Stomach smooth muscle (tissue), 2 donors: ENCODE results near the gene SSR4.

Source experiments
- H3K27ac ChIP-seq: one replicate; pipeline ENCODE4 v1.7.0; 2013; ENCODE audit warnings: mild to moderate bottlenecking, low read length, inconsistent platforms
- H3K27me3 ChIP-seq, 2 donors: one replicate each; pipeline ENCODE4 v1.7.0; 2013; ENCODE audit warnings: low read length in 2 of 2; ENCODE audit not compliant: insufficient read depth in 2 of 2, control insufficient read depth in 1 of 2
- H3K36me3 ChIP-seq, 2 donors: one replicate each; pipeline ENCODE4 v1.7.0; 2013; ENCODE audit warnings: low read length in 2 of 2; ENCODE audit not compliant: control insufficient read depth in 2 of 2, insufficient read depth in 2 of 2
- H3K4me1 ChIP-seq: one replicate; pipeline ENCODE4 v1.7.0; 2013; ENCODE audit warnings: low read length; ENCODE audit not compliant: control insufficient read depth, insufficient read depth
- H3K4me3 ChIP-seq, 2 donors: one replicate each; pipeline ENCODE4 v1.7.0; 2013; ENCODE audit warnings: low read length in 2 of 2
- H3K9ac ChIP-seq, 2 donors: one replicate each; pipeline ENCODE4 v1.7.0; 2013; ENCODE audit warnings: low read length in 2 of 2, mild to moderate bottlenecking in 1 of 2
- H3K9me3 ChIP-seq, 2 donors: one replicate each; pipeline ENCODE4 v1.7.0; 2013; ENCODE audit warnings: low read length in 2 of 2; ENCODE audit not compliant: control insufficient read depth in 2 of 2
- donor health status: healthy.
- donor health status: Pancreatic carcinoma.

The SSR4 gene

DNA sequence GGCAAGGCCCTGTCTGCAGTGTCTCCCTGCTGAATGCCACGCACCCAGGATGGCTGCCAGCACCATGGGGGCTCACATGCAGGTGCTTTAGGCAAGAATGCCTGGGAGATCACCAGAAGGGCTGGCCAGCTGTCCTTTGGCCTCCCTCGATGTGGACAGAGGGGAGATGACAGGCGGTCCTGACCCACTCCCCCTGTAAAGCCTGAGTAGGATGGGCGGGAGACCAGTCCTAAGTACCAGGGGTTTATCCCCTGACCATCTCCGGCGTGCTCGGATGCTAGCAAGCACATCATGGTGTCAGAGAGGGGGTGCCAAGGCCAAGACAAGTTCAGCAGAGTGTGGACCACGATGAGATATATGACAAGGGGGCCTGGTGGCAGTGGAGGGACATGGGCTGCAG lies 30.6 kb downstream of the SSR4 start:
- no peaks in the 10 kb centered on the region for H3K36me3 ChIP-seq
- peaks cover 8% of the 10 kb centered on the region for H3K4me1 ChIP-seq
- no peaks in the 10 kb centered on the region for H3K9me3 ChIP-seq
- no peak overlapping the region for H3K4me3 ChIP-seq
- no peak overlapping the region for H3K27ac ChIP-seq
- H3K27me3 ChIP-seq, result peaks cover 0 to 16% of the 10 kb centered on the region in 2 donors
- no peak overlapping the region for H3K9ac ChIP-seq

DNA sequence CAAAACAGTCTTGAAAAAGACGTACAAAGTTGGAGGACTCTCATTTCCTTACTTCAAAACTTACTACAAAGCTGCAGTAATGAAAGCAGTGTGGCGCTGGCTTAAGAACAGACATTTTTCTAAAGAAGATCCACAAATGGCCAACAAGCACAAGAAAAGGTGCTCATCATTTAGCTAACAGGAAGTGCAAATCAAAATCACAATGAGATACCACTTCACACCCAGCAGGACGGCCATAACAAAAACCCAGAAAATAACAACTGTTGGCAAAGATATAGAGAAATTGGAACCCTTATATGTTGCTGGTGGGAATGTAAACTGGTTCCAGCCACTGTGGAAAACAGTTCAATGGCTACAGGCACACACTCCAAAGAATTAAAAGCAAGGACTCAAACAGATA lies 32.5 kb downstream of the SSR4 start:
- no peak overlapping the region for H3K9ac ChIP-seq
- H3K27ac ChIP-seq, result no peak overlapping the region
- no peaks in the 10 kb centered on the region for H3K36me3 ChIP-seq
- no peaks in the 10 kb centered on the region for H3K9me3 ChIP-seq
- H3K4me3 ChIP-seq, result no peak overlapping the region
- peaks cover 0 to 19% of the 10 kb centered on the region in 2 donors for H3K27me3 ChIP-seq
- peaks cover 9% of the 10 kb centered on the region for H3K4me1 ChIP-seq

- Histone ChIP-seq H3K4me3 (peak overlapping the region in 1 of 2 donors; percentile 68), H3K36me3 (no peaks in the 10 kb centered on the region), H3K9me3 (no peaks in the 10 kb centered on the region), H3K27me3 (peaks cover 0 to 22% of the 10 kb centered on the region in 2 donors), H3K4me1 (peaks cover 9% of the 10 kb centered on the region), H3K9ac (no peak overlapping the region), H3K27ac (peak overlapping the region; percentile 41)
These were observed 33.4 kb downstream of the SSR4 start for GRCh38 chrX:153827903-153828302.

GRCh38 chrX:153828308-153828707 lies 33.8 kb downstream of the SSR4 start:
- peaks cover 0 to 22% of the 10 kb centered on the region in 2 donors for H3K27me3 ChIP-seq
- peak overlapping the region; percentile 41 for H3K27ac ChIP-seq
- H3K4me1 ChIP-seq, result peaks cover 9% of the 10 kb centered on the region
- H3K9ac ChIP-seq, result peak overlapping the region; percentile 36 to 38
- H3K4me3 ChIP-seq, result peak overlapping the region; percentile 49 to 68
- no peaks in the 10 kb centered on the region for H3K36me3 ChIP-seq
- no peaks in the 10 kb centered on the region for H3K9me3 ChIP-seq

DNA sequence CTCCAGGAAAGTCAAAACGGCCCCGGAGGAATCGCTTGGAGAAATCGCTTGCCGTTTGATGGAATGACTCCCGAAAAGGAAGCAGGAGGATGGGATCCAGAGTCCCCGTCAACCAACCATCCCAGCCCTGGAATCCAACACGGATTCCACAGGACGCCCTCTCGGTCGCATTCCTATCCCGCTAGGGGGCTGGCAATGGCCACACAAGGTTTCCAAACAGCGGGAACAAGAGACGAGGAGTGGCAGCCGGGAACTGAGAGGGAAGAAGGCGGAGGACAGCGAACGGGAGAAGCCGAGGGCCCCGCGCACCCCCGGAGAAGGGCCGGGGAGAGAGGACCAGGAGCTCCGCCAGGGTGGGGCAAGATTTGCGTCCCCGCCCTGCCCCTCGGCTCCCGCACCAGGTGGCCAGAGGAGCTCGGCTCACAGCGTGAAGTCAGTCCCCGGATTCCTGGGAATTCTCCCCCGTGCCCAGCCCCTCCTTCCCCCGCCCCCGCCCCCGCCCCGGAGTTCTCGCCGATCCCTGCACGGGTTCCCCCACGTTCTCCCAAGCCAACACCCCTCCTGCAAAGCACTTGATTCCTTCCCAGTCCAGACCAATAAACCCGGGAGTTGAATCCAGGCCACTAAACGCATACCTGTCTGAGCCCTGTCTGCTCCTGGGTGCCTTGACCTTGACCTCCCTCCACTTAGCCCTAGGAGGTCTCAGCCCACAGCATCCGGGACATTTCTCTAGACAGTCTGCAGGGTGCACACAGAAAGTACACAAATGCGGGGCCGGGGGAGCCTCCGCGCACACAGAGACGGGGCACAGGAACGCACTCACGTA lies 34.5 kb downstream of the SSR4 start:
- peak overlapping the region; percentile 41 for H3K27ac ChIP-seq
- peaks cover 0 to 18% of the 10 kb centered on the region in 2 donors for H3K27me3 ChIP-seq
- H3K9me3 ChIP-seq, result no peaks in the 10 kb centered on the region
- no peaks in the 10 kb centered on the region for H3K36me3 ChIP-seq
- peaks cover 9% of the 10 kb centered on the region for H3K4me1 ChIP-seq
- H3K9ac ChIP-seq, result peak overlapping the region; percentile 36 to 38
- peak overlapping the region; percentile 57 to 68 for H3K4me3 ChIP-seq

GRCh38 chrX:153829549-153829798 lies 35.0 kb downstream of the SSR4 start:
- Histone ChIP-seq H3K4me1 (peaks cover 9% of the 10 kb centered on the region), H3K36me3 (no peaks in the 10 kb centered on the region), H3K9ac (peak overlapping the region in 1 of 2 donors; percentile 33), H3K27ac (no peak overlapping the region), H3K27me3 (peaks cover 0 to 17% of the 10 kb centered on the region in 2 donors), H3K9me3 (no peaks in the 10 kb centered on the region), H3K4me3 (peak overlapping the region; percentile 57 to 68)

DNA sequence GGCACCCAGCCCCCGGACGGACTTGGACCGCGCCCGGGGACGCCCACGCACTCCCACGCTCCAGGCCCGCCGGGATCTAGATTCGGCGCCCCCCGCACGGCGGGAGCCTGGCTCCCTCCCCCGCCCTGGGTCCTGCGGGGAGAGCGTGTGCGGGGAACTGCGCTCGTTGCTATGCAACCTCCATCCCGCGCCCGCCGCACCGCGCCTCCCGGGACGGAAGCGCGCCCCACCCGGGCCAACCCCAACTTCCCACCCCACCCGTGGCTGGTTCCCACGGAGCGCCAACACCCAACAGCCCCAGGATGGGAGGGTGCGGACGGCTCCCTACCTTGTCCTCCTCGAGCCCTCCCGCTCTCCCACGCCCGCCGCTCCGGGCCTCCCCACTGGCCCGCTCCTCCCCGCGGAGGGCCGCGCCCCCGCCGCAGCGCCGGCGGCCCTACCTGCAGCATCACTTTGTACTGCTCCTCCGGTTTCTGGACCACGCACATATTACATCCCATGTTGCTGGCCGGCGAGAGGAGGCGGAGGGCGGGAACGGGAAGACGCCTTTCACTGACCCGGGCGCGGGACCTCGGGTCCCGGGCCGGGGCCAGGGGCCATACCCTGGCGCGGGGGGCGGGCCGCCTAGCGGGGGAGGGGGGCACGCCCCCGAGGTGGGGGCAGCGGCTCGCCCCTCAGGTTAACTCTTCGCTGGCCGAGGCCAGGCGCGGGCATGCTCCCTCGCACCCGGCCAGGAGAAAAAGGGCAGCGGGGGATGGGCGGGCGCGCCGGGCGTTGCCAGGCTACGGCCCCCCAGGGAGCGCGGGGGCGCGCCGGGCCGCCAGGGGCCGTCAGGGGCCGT lies 35.6 kb downstream of the SSR4 start, which contains the start of gene PDZD4:
Gene PDZD4, minus strand, starts transcription at position 746 of the 841 bp plus-strand sequence. Its CDS starts 246 bp downstream, at position 500.
- H3K27ac ChIP-seq, result no peak within 1 kb of the TSS
- peaks cover 9% of the 10 kb centered on the region for H3K4me1 ChIP-seq
- peak within 1 kb of the TSS; percentile 57 to 68 for H3K4me3 ChIP-seq
- H3K9ac ChIP-seq, result peak within 1 kb of the TSS in 1 of 2 donors; percentile 33
- H3K36me3 ChIP-seq, result no peaks in the 10 kb centered on the region
- peaks cover 0 to 17% of the 10 kb centered on the region in 2 donors for H3K27me3 ChIP-seq
- no peaks in the 10 kb centered on the region for H3K9me3 ChIP-seq

DNA sequence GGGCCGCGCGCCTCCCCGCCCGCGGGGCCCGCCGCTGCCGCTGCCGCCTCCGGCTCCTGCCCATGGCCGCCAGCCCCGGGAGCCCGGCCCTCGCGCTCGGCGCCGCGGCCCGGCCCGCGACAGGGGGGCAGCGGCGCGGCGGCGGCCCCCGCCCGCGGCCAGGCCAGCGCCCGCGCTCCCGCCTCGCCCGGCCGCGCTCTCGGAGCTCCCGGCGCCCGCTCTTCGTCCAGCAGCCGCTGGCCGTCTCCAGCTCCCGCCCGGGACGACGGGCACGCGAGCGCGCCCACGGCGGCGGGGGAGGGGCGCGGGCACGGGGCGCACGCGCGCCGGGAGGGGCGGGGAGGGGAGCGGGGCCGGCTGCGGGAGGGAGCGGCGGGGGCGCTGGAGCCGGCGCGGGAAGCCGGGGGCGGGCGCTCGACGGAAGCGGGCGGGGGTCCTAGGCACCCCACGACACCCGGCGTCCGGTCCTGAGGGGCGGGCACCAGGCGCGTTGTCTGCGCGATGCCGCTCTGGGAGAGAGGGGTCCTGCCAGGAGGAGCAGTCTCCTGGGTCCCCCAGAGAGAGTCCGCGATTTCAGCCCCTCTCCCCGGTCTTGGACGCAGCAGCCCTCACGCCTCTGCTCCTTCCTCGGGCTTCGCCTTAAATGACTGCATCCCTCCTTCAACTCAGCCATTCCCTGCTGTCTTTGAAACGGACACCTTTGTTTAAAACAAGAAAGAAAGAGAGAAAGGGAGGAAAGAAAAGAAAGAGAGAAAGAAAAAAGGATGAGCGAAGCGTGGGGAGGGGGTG lies 36.4 kb downstream of the SSR4 start:
- Histone ChIP-seq H3K27me3 (peaks cover 0 to 17% of the 10 kb centered on the region in 2 donors), H3K4me3 (peak overlapping the region in 1 of 2 donors; percentile 52)

DNA sequence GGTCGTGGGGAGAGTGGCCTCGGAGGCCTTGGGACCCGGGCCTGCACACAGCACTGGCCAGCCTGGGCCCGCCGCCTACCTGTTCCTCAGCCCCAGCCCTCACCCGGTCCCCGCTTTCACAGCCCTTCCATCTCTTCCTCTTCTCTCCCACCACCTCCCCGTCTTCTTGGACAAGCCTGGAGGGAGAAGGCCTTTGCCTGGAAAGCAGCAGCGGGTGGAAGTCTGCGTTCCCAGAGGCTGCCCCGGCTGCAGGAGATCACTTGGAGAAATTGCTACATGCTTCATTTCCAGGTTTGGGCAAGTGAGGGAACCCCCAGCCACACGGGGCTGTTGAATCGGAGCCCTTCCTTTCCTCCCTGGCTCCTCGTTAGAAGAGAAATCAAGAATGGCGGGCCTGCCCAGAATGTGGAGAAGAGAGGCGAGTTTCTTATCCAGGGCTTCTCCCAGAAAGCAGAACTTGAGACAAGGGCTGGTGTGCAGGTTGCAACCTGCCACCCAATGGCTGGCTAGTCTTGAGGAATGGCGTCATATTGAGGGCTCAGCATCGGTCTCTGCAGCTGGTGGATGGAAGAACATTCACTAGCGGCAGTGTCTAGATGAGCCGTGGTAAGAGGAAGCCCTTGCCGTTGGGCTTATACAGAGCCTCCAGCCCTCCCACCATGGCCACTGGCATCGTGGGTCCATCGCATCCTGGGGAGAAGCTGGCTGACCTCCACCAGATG lies 37.1 kb downstream of the SSR4 start:
- H3K4me1 ChIP-seq, result peaks cover 9% of the 10 kb centered on the region
- no peaks in the 10 kb centered on the region for H3K9me3 ChIP-seq
- H3K4me3 ChIP-seq, result no peak overlapping the region
- no peak overlapping the region for H3K27ac ChIP-seq
- no peak overlapping the region for H3K9ac ChIP-seq
- no peaks in the 10 kb centered on the region for H3K36me3 ChIP-seq
- peaks cover 0 to 17% of the 10 kb centered on the region in 2 donors for H3K27me3 ChIP-seq

More for the DNA sequence above, 36.4 kb downstream of the SSR4 start:
- Histone ChIP-seq H3K9ac (no peak overlapping the region), H3K4me1 (peaks cover 9% of the 10 kb centered on the region), H3K36me3 (no peaks in the 10 kb centered on the region), H3K9me3 (no peaks in the 10 kb centered on the region), H3K27ac (no peak overlapping the region)

DNA sequence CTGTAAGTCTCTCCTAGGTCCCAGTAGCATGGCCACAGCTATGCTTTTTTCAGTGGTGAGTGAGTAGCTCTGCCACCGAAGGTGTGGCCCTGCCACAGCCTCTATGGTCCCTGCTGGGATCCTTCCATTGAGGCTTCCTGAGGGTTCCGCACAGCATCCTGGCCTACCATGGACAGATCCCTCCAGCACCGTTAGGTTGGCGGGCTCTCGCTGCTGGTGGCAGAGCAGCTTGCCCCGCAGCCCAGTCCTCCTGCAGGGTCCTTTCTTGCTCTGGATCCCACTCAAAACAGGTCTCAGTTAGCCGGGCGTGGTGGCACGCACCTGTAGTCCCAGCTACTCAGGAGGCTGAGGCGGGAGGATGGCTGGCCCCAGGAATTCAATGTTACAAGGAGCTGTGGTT lies 38.3 kb downstream of the SSR4 start:
- H3K36me3 ChIP-seq, result no peaks in the 10 kb centered on the region
- H3K4me1 ChIP-seq, result peaks cover 9% of the 10 kb centered on the region
- H3K27me3 ChIP-seq, result peaks cover 0 to 16% of the 10 kb centered on the region in 2 donors
- no peak overlapping the region for H3K4me3 ChIP-seq
- H3K9me3 ChIP-seq, result no peaks in the 10 kb centered on the region
- H3K27ac ChIP-seq, result no peak overlapping the region
- no peak overlapping the region for H3K9ac ChIP-seq
